ENCODE measurements around the gene FAM163B.

DNA sequence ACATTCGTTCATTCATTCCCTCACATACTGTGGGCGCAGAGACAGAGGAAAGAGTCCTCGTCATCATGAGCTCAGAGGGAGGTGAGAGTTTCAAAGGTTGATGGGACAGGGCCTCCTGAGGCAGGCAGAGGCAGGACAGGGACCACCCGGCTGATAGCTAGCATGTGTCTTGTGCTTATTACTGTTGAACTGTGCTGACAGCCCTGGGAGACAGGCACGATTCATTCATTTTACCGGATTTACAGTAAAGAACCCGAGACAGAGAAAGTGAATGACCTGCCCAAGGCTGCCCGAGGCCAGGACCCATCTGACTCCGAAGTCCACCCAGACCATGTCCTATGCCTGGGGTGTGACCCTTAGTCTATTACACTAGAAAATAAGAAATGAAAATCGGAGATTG is 4.9 kb upstream of the FAM163B start:
- TF ChIP-seq, protein P1, sequence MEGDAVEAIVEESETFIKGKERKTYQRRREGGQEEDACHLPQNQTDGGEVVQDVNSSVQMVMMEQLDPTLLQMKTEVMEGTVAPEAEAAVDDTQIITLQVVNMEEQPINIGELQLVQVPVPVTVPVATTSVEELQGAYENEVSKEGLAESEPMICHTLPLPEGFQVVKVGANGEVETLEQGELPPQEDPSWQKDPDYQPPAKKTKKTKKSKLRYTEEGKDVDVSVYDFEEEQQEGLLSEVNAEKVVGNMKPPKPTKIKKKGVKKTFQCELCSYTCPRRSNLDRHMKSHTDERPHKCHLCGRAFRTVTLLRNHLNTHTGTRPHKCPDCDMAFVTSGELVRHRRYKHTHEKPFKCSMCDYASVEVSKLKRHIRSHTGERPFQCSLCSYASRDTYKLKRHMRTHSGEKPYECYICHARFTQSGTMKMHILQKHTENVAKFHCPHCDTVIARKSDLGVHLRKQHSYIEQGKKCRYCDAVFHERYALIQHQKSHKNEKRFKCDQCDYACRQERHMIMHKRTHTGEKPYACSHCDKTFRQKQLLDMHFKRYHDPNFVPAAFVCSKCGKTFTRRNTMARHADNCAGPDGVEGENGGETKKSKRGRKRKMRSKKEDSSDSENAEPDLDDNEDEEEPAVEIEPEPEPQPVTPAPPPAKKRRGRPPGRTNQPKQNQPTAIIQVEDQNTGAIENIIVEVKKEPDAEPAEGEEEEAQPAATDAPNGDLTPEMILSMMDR (IDR thresholded peaks at IDR 0.05), result no peak
- TF ChIP-seq, protein P2, sequence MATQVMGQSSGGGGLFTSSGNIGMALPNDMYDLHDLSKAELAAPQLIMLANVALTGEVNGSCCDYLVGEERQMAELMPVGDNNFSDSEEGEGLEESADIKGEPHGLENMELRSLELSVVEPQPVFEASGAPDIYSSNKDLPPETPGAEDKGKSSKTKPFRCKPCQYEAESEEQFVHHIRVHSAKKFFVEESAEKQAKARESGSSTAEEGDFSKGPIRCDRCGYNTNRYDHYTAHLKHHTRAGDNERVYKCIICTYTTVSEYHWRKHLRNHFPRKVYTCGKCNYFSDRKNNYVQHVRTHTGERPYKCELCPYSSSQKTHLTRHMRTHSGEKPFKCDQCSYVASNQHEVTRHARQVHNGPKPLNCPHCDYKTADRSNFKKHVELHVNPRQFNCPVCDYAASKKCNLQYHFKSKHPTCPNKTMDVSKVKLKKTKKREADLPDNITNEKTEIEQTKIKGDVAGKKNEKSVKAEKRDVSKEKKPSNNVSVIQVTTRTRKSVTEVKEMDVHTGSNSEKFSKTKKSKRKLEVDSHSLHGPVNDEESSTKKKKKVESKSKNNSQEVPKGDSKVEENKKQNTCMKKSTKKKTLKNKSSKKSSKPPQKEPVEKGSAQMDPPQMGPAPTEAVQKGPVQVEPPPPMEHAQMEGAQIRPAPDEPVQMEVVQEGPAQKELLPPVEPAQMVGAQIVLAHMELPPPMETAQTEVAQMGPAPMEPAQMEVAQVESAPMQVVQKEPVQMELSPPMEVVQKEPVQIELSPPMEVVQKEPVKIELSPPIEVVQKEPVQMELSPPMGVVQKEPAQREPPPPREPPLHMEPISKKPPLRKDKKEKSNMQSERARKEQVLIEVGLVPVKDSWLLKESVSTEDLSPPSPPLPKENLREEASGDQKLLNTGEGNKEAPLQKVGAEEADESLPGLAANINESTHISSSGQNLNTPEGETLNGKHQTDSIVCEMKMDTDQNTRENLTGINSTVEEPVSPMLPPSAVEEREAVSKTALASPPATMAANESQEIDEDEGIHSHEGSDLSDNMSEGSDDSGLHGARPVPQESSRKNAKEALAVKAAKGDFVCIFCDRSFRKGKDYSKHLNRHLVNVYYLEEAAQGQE (IDR thresholded peaks at IDR 0.05; ENCODE audit: low read depth, low read length), result no peak
- TF ChIP-seq, protein P3, sequence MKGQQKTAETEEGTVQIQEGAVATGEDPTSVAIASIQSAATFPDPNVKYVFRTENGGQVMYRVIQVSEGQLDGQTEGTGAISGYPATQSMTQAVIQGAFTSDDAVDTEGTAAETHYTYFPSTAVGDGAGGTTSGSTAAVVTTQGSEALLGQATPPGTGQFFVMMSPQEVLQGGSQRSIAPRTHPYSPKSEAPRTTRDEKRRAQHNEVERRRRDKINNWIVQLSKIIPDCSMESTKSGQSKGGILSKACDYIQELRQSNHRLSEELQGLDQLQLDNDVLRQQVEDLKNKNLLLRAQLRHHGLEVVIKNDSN (IDR thresholded peaks at IDR 0.05; ENCODE audit: borderline replicate concordance, low read depth), result no peak
- TF ChIP-seq RFX5 (IDR thresholded peaks at IDR 0.05; ENCODE audit: low read length), result no peak
- TF ChIP-seq GABPA (IDR thresholded peaks at IDR 0.05; ENCODE audit: low read depth), result no peak

All from SK-N-SH (cell line).